ENCODE results near the gene FBXO44. TPM values are rescaled to one million over a fixed set of nuclear protein-coding genes. Genes with fewer than 3 reads are reported as not detected.

Gene FBXO44
- polyA plus RNA-seq, 2 of the 4 experiments (the other 2 are of a cell fraction): 10.4 to 26.9 TPM

- H3K4me2 ChIP-seq: no peak overlapping the region
- TF ChIP-seq RARB (CRISPR knock-in tag; IDR thresholded peaks at IDR 0.05) (no peak), CBX8 (IDR thresholded peaks at IDR 0.05) (no peak), ELK1 (IDR thresholded peaks at IDR 0.05; ENCODE audit: low read depth, low read length) (no peak), RNF2 (IDR thresholded peaks at IDR 0.05; ENCODE audit: borderline replicate concordance, low read depth) (no peak), KDM5A (IDR thresholded peaks at IDR 0.05) (no peak), MAX (IDR thresholded peaks at IDR 0.05) (no peak), MAFK (IDR thresholded peaks at IDR 0.05; ENCODE audit: partially characterized antibody) (no peak), BCL3 (IDR thresholded peaks at IDR 0.05) (no peak), EP300 (IDR thresholded peaks at IDR 0.05) (no peak), ZFP36 (IDR thresholded peaks at IDR 0.05; ENCODE audit: borderline replicate concordance, partially characterized antibody) (no peak), EHF (CRISPR knock-in tag; IDR thresholded peaks at IDR 0.05) (no peak), FOSB (CRISPR knock-in tag; IDR thresholded peaks at IDR 0.05) (no peak), RCOR1 (IDR thresholded peaks at IDR 0.05; ENCODE audit: low read depth, low read length) (no peak), NPAS2 (CRISPR knock-in tag; IDR thresholded peaks at IDR 0.05; ENCODE audit: borderline replicate concordance) (no peak), CHD4 (IDR thresholded peaks at IDR 0.05; ENCODE audit: borderline replicate concordance) (no peak), HMGXB4 (CRISPR knock-in tag; IDR thresholded peaks at IDR 0.05; ENCODE audit: borderline replicate concordance) (no peak), NFE2L2 (conservative IDR thresholded peaks at IDR 0.05; ENCODE audit: low read length) (no peak), SMC3 (IDR thresholded peaks at IDR 0.05) (no peak), PHF8 (IDR thresholded peaks at IDR 0.05; ENCODE audit: borderline replicate concordance, low read depth) (no peak), TFCP2L1 (CRISPR knock-in tag; IDR thresholded peaks at IDR 0.05) (no peak)
- no peak for DNase-seq (ENCODE audit: low read depth in 1 of 2, low spot score in 1 of 2)
- no peaks in the 10 kb centered on the region for H3K9me3 ChIP-seq
- H3K4me1 ChIP-seq: no peaks in the 10 kb centered on the region
- no peak for FAIRE-seq
- WGBS (ENCODE audit: missing lambda C conversion rate): 91% methylated on average over 6 of the region's 6 CpGs
- ChIA-PET CTCF (interaction anchor here (1.0 to 1.2 kb wide), 2 partner anchors 20 to 49 kb away, joined by 3 to 4 read pairs; no protein-coding TSS in a partner anchor), POLR2A (no interaction called here)
- H3K27ac ChIP-seq: no peak overlapping the region
- H3K4me3 ChIP-seq: no peak overlapping the region
- no peak for ATAC-seq
These were observed 16.1 kb downstream of the FBXO44 start for GRCh38 chr1:11670747-11671146.

- CTCF ChIA-PET: interaction anchor here (0.9 to 1.2 kb wide), 3 partner anchors 21 to 48 kb away, joined by 3 to 4 read pairs (median 3); no protein-coding TSS in a partner anchor
- Histone ChIP-seq H3K9me3 (no peaks in the 10 kb centered on the region), H3K4me1 (no peaks in the 10 kb centered on the region), H3K27ac (no peak overlapping the region), H3K4me2 (no peak overlapping the region), H3K4me3 (no peak overlapping the region)
- ATAC-seq: no peak
- no peak for TF ChIP-seq FOXS1 (CRISPR knock-in tag; IDR thresholded peaks at IDR 0.05)
- no peak for TF ChIP-seq CBX8 (IDR thresholded peaks at IDR 0.05)
- TF ChIP-seq MYC (IDR thresholded peaks at IDR 0.05; ENCODE audit: borderline replicate concordance, low read length): no peak
- no peak for TF ChIP-seq HMGXB4 (CRISPR knock-in tag; IDR thresholded peaks at IDR 0.05; ENCODE audit: borderline replicate concordance)
- TF ChIP-seq BCL3 (IDR thresholded peaks at IDR 0.05): no peak
- no peak for TF ChIP-seq HOXA7 (CRISPR knock-in tag; IDR thresholded peaks at IDR 0.05)
- no peak for TF ChIP-seq MAX (IDR thresholded peaks at IDR 0.05)
- no peak for TF ChIP-seq PBX3 (IDR thresholded peaks at IDR 0.05)
- no peak for TF ChIP-seq USF2 (IDR thresholded peaks at IDR 0.05)
- no peak for TF ChIP-seq ZNF302 (CRISPR knock-in tag; IDR thresholded peaks at IDR 0.05)
- no peak for TF ChIP-seq PHF8 (IDR thresholded peaks at IDR 0.05; ENCODE audit: borderline replicate concordance, low read depth)
- TF ChIP-seq RARB (CRISPR knock-in tag; IDR thresholded peaks at IDR 0.05): no peak
- TF ChIP-seq SMC3 (IDR thresholded peaks at IDR 0.05): no peak
- no peak for TF ChIP-seq TP53 (CRISPR knock-in tag; IDR thresholded peaks at IDR 0.05)
- no peak for DNase-seq (ENCODE audit: low read depth in 1 of 2, low spot score in 1 of 2)
- WGBS (ENCODE audit: missing lambda C conversion rate): 88% methylated on average over 6 of the region's 6 CpGs
- POLR2A ChIA-PET: no interaction called here
- no peak for FAIRE-seq
These were observed 16.5 kb downstream of the FBXO44 start for GRCh38 chr1:11671205-11671543.
